ENCODE results near the gene TMEM191C.
"Not testable (repeated sequence)": the region's sequence is repeated elsewhere in the genome, so short reads cannot be mapped to it uniquely, and the experiment has no call there.

Gene TMEM191C

GRCh38 chr22:21457023-21457787 lies 10.0 kb upstream of the TMEM191C start:
- H3K27me3 ChIP-seq (replicated peaks; ENCODE audit: control insufficient read depth, insufficient read depth, low read length): no peaks in the 10 kb centered on the region
- DNase-seq (ENCODE audit: extremely low read depth, insufficient read length): no peak
- H3K4me3 ChIP-seq (replicated peaks; ENCODE audit: low read depth, low read length): no peak overlapping the region
- H3K36me3 ChIP-seq (ENCODE audit: control insufficient read depth, insufficient read depth, low read length): no peaks in the 10 kb centered on the region
- TF ChIP-seq, protein P1, sequence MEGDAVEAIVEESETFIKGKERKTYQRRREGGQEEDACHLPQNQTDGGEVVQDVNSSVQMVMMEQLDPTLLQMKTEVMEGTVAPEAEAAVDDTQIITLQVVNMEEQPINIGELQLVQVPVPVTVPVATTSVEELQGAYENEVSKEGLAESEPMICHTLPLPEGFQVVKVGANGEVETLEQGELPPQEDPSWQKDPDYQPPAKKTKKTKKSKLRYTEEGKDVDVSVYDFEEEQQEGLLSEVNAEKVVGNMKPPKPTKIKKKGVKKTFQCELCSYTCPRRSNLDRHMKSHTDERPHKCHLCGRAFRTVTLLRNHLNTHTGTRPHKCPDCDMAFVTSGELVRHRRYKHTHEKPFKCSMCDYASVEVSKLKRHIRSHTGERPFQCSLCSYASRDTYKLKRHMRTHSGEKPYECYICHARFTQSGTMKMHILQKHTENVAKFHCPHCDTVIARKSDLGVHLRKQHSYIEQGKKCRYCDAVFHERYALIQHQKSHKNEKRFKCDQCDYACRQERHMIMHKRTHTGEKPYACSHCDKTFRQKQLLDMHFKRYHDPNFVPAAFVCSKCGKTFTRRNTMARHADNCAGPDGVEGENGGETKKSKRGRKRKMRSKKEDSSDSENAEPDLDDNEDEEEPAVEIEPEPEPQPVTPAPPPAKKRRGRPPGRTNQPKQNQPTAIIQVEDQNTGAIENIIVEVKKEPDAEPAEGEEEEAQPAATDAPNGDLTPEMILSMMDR (IDR thresholded peaks at IDR 0.05; ENCODE audit: insufficient read depth, low read length, poor library complexity, severe bottlenecking): no peak

- not testable (repeated sequence) for H3K27me3 ChIP-seq (replicated peaks; ENCODE audit: control insufficient read depth, insufficient read depth, low read length); H3K4me3 ChIP-seq (replicated peaks; ENCODE audit: low read depth, low read length); H3K36me3 ChIP-seq (ENCODE audit: control insufficient read depth, insufficient read depth, low read length); DNase-seq (ENCODE audit: extremely low read depth, insufficient read length)
These were observed 4.5 kb upstream of the TMEM191C start for GRCh38 chr22:21462672-21463071.

DNA sequence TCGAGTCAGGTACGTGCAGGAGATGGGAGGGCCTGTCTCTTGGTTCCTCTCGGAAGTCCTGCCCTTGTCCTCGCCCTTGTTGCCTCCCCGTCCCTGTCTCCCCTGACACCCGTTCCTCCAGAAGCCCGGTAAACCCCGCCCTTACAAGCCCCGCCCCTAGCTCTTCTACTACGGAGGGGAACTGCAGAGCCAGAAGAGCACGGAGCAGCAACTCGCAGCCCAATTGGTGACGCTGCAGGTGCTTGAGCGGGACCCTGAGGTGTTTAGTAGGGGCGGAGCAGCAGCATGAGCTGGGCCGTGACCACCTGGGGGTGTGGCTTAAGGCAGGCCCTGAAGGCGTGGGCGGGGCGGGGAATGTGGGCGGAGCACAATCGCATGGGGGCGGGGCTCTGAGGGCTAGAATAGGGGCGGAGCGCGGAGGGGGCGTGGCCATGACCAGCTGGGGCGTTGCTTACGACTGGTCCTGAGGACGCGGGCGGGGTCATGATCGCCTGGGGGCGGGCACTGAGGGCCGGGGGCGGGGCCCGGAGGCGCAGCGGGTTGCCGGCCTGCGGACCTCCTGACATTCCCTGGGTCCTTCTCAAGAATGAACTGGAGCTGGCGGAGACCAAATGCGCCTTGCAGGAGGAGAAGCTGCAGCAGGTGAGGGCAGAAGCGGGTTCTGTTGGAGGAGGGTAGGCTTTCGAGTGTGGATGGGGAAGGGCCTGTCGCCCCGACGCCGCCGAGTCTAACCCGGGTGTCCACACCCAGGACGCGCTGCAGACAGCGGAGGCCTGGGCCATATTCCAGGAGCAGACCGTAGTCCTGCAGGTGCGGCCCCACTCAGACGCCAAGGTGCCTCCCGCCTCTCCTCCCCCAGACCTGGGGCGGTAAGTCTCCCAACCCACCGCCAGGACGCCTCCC lies 1.3 kb downstream of the TMEM191C start:
- H3K36me3 ChIP-seq (ENCODE audit: control insufficient read depth, insufficient read depth, low read length); H3K27me3 ChIP-seq (replicated peaks; ENCODE audit: control insufficient read depth, insufficient read depth, low read length): not testable (repeated sequence)
- peak overlapping the region; percentile 40 for H3K4me3 ChIP-seq (replicated peaks; ENCODE audit: low read depth, low read length)
- DNase-seq (ENCODE audit: extremely low read depth, insufficient read length): peak; percentile 83

GRCh38 chr22:21469097-21469994 lies 2.2 kb downstream of the TMEM191C start:
- DNase-seq (ENCODE audit: extremely low read depth, insufficient read length): not testable (repeated sequence)

DNA sequence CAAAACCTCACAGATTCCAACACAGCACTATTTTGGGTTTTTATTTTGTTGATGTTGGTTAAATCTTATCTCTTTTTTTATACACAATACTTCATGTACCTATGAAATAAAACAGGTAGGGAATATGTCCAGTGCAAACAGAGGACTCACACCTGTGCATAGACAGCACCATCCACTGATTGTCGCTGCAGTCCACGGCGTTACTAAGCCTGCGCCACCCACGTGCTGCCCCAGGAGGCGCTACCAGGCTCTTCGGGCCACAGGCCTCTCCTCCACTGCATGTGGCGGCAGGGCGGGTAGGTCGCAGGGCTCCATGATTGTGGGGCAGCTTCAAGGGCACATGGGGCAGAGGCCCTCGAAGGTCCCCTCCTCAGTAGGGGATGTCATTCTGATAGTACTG lies 5.8 kb downstream of the TMEM191C start:
- not testable (repeated sequence) for H3K36me3 ChIP-seq (ENCODE audit: control insufficient read depth, insufficient read depth, low read length); H3K4me3 ChIP-seq (replicated peaks; ENCODE audit: low read depth, low read length); H3K27me3 ChIP-seq (replicated peaks; ENCODE audit: control insufficient read depth, insufficient read depth, low read length); DNase-seq (ENCODE audit: extremely low read depth, insufficient read length)

More at GRCh38 chr22:21469097-21469994, 2.2 kb downstream of the TMEM191C start:
- H3K27me3 ChIP-seq (replicated peaks; ENCODE audit: control insufficient read depth, insufficient read depth, low read length); H3K36me3 ChIP-seq (ENCODE audit: control insufficient read depth, insufficient read depth, low read length); H3K4me3 ChIP-seq (replicated peaks; ENCODE audit: low read depth, low read length): not testable (repeated sequence)

DNA sequence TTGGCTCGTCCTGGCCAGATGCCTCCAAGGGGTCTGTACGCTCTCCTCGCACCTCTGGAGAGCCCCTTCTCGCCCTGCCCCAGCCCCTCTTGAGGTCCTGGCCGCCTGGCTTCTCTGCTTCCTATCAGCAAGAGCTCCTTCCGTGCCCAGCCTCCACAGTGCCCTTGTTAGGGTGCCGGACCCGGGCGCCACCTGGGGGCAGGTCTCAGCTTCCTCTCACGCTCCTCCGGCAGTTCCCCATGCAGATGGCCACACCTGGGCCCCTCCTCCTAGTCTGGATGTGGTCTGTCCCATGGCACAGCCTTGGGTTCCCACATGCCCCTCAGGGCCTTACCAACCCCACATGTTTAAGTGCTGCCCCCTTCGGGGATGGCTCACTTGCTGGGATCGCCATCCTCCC lies 6.5 kb downstream of the TMEM191C start:
- H3K4me3 ChIP-seq (replicated peaks; ENCODE audit: low read depth, low read length); DNase-seq (ENCODE audit: extremely low read depth, insufficient read length): not testable (repeated sequence)

GRCh38 chr22:21484039-21484438 lies 16.9 kb downstream of the TMEM191C start:
- H3K4me3 ChIP-seq (replicated peaks; ENCODE audit: low read depth, low read length); H3K36me3 ChIP-seq (ENCODE audit: control insufficient read depth, insufficient read depth, low read length): not testable (repeated sequence)

More for the DNA sequence above, 6.5 kb downstream of the TMEM191C start:
- H3K36me3 ChIP-seq (ENCODE audit: control insufficient read depth, insufficient read depth, low read length); H3K27me3 ChIP-seq (replicated peaks; ENCODE audit: control insufficient read depth, insufficient read depth, low read length): not testable (repeated sequence)

DNA sequence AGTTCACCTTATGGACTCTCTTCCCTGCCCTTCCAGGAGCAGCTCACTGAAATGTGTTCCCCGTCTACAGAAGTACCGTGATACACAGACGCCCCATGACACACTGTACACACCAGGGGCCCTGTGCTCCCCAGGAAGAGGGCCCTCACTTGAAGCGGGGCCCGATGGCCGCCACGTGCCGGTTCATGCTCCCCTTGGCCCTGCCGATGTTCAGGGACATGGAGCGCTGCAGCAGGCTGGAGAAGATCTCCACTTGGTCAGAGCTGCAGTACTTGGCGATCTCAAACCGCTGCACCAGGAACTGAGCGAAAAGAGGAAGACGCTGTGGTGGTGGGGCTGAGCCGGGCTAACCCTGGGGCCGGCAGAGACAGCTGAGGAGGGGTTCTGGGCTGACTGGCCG lies 20.5 kb downstream of the TMEM191C start:
- not testable (repeated sequence) for DNase-seq (ENCODE audit: extremely low read depth, insufficient read length); H3K36me3 ChIP-seq (ENCODE audit: control insufficient read depth, insufficient read depth, low read length); H3K4me3 ChIP-seq (replicated peaks; ENCODE audit: low read depth, low read length); H3K27me3 ChIP-seq (replicated peaks; ENCODE audit: control insufficient read depth, insufficient read depth, low read length)

More at GRCh38 chr22:21484039-21484438, 16.9 kb downstream of the TMEM191C start:
- not testable (repeated sequence) for H3K27me3 ChIP-seq (replicated peaks; ENCODE audit: control insufficient read depth, insufficient read depth, low read length); DNase-seq (ENCODE audit: extremely low read depth, insufficient read length)

DNA sequence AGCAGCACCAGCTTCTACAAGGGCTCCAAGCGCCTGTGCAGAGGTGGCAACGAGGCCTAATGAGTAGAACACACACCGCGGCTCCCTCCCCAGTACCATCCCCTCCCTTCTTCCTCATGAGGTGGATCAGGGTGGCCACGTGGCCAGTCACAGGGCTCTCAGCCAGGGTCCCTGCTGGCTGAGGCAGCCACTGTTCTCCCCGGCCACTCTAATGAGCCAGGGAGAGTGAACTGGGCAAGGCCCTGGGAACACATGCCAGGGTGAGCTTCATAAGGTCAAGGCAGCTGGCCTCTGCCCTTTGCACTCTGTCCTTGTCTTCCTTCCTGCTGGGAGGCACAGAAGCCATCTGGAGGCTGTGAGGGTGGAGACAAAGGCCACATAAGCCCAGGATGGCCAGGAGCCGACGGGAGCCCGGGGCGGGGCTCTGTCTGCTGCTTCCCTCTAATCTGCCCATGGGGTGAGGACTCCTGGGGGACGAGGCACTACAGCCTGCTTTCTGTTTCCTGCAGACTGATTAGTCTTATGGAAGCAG lies 22.0 kb downstream of the TMEM191C start:
- not testable (repeated sequence) for H3K36me3 ChIP-seq (ENCODE audit: control insufficient read depth, insufficient read depth, low read length); H3K27me3 ChIP-seq (replicated peaks; ENCODE audit: control insufficient read depth, insufficient read depth, low read length); DNase-seq (ENCODE audit: extremely low read depth, insufficient read length); H3K4me3 ChIP-seq (replicated peaks; ENCODE audit: low read depth, low read length)

- not testable (repeated sequence) for H3K4me3 ChIP-seq (replicated peaks; ENCODE audit: low read depth, low read length); DNase-seq (ENCODE audit: extremely low read depth, insufficient read length); H3K27me3 ChIP-seq (replicated peaks; ENCODE audit: control insufficient read depth, insufficient read depth, low read length); H3K36me3 ChIP-seq (ENCODE audit: control insufficient read depth, insufficient read depth, low read length)
These were observed 23.4 kb downstream of the TMEM191C start for GRCh38 chr22:21490556-21490955.

DNA sequence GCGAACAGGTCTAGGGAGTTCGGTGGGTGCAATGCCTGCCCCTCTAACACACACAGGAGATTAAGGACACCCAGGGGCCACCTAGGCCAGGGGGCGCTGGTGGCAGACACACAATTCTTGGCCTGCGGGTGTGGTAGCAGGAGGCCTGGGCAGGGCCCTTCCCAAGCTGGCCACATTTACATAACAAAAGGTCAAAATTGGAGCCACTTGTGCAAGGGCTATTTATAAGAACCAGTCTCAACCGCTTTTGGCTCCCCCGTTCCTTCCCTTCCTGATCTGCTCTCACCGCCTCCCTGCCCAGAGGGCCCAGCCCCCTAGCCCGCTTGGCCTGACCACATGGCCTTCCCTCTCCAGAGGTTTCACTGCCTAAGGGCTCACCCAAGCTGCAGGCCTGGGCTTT lies 25.1 kb downstream of the TMEM191C start:
- H3K4me3 ChIP-seq (replicated peaks; ENCODE audit: low read depth, low read length); H3K36me3 ChIP-seq (ENCODE audit: control insufficient read depth, insufficient read depth, low read length); DNase-seq (ENCODE audit: extremely low read depth, insufficient read length); H3K27me3 ChIP-seq (replicated peaks; ENCODE audit: control insufficient read depth, insufficient read depth, low read length): not testable (repeated sequence)

Data from GM06990 (cell line).